WI38 (cell line): Measurements from ENCODE around the gene SPRR2A.
"Not testable (repeated sequence)": the region's sequence is repeated elsewhere in the genome, so short reads cannot be mapped to it uniquely, and the experiment has no call there.

Experiments
- H3K4me3 ChIP-seq: 2 replicates; pipeline ENCODE4 v1.5.1; 2011; ENCODE audit warnings: low read depth, mild to moderate bottlenecking, control low read depth, low read length
- CTCF ChIP-seq: IDR thresholded peaks from 2 replicates; pipeline ENCODE4 v1.5.1; 2012; ENCODE audit warnings: low read depth, mild to moderate bottlenecking, control low read depth, low read length

SPRR2A gene

GRCh38 chr1:153024413-153024812 is 32.9 kb downstream of the SPRR2A start:
- TF ChIP-seq CTCF, result no peak
- no peak overlapping the region for H3K4me3 ChIP-seq

GRCh38 chr1:153023109-153023508 is 34.2 kb downstream of the SPRR2A start:
- H3K4me3 ChIP-seq, result no peak overlapping the region
- TF ChIP-seq CTCF, result no peak

- not testable (repeated sequence) for H3K4me3 ChIP-seq
Measured at GRCh38 chr1:153022340-153022739, 35.0 kb downstream of the SPRR2A start.

GRCh38 chr1:153021829-153022228 is 35.5 kb downstream of the SPRR2A start:
- not testable (repeated sequence) for H3K4me3 ChIP-seq

- not testable (repeated sequence) for H3K4me3 ChIP-seq
Measured at GRCh38 chr1:153011235-153011758, 46.0 kb downstream of the SPRR2A start.
